Peyer's patch (tissue), 4 donors: ENCODE results near the gene ZBED5. TPM values are rescaled to one million over a fixed set of nuclear protein-coding genes. Genes with fewer than 3 reads are reported as not detected.
"Not testable (repeated sequence)": the region's sequence is repeated elsewhere in the genome, so short reads cannot be mapped to it uniquely, and the experiment has no call there.

Experiments
- DNase-seq, 3 donors: peaks; one replicate each; pipeline ENCODE4 v3.0.0-alpha.2; 2017 to 2019
- H3K27ac ChIP-seq, 4 donors: fragments of 200-600 bp; sonication (generic); one replicate each; pipeline ENCODE4 v1.5.1; 2016 to 2019
- H3K27me3 ChIP-seq, 2 donors: fragments of 200-600 bp; sonication (generic); one replicate each; pipeline ENCODE4 v1.5.1; 2019
- H3K36me3 ChIP-seq, 3 donors: fragments of 200-600 bp; sonication (generic); one replicate each; pipeline ENCODE4 v1.5.1; 2016 to 2019
- H3K4me1 ChIP-seq, 4 donors: fragments of 200-600 bp; sonication (generic); one replicate each; pipeline ENCODE4 v1.5.1; 2016 to 2019
- H3K4me3 ChIP-seq, 4 donors: fragments of 200-600 bp; sonication (generic); 1 replicate in 3 of 4; 2 replicates in 1 of 4; pipeline ENCODE4 v1.5.1; 2016 to 2019; ENCODE audit warnings: mild to moderate bottlenecking in 1 of 4
- H3K9me3 ChIP-seq, 4 donors: fragments of 200-600 bp; sonication (generic); one replicate each; pipeline ENCODE4 v1.5.1; 2016 to 2019; ENCODE audit warnings: mild to moderate bottlenecking in 1 of 4
- CTCF ChIP-seq, 6 experiments: fragments of 450-650 bp in 4 of 6; fragments of 200-600 bp in 2 of 6; sonication (generic) in 1 of 6; IDR thresholded peaks; one replicate each; pipeline ENCODE4 v1.5.1; 2017 to 2019; ENCODE audit warnings: antibody characterized with exemption in 6 of 6, mild to moderate bottlenecking in 3 of 6, moderate library complexity in 1 of 6
- POLR2A ChIP-seq, 2 donors: fragments of 450-650 bp; IDR thresholded peaks; one replicate each; pipeline ENCODE4 v1.5.1; 2017; ENCODE audit warnings: antibody characterized with exemption in 2 of 2, mild to moderate bottlenecking in 2 of 2, moderate library complexity in 2 of 2
- total RNA-seq, 4 donors: library from RNA; depleted of rRNA; stranded (reverse); fragments of >200 nt; gene quantifications; one replicate each; pipeline ENCODE4 v1.1.0, GENCODE V29; 2016

ZBED5 gene
- total RNA-seq, 4 donors from 2014 or later: 23.8 to 47.0 (median 31.9) TPM

- Histone ChIP-seq H3K27me3 (no peaks in the 10 kb centered on the region), H3K9me3 (no peaks in the 10 kb centered on the region), H3K4me3 (no peak overlapping the region), H3K36me3 (no peaks in the 10 kb centered on the region), H3K4me1 (no peaks in the 10 kb centered on the region), H3K27ac (no peak overlapping the region)
- TF ChIP-seq CTCF (IDR thresholded peaks at IDR 0.05): no peak
- TF ChIP-seq POLR2A (IDR thresholded peaks at IDR 0.05): no peak
- no peak for DNase-seq
Observed at GRCh38 chr11:10844796-10845195, 13.1 kb downstream of the ZBED5 start.

- DNase-seq: no peak
- H3K27me3 ChIP-seq: no peaks in the 10 kb centered on the region
- H3K9me3 ChIP-seq: no peaks in the 10 kb centered on the region
- no peaks in the 10 kb centered on the region for H3K36me3 ChIP-seq
- H3K4me3 ChIP-seq: no peak overlapping the region
- no peak for TF ChIP-seq CTCF (IDR thresholded peaks at IDR 0.05)
- TF ChIP-seq POLR2A (IDR thresholded peaks at IDR 0.05): no peak
- no peaks in the 10 kb centered on the region for H3K4me1 ChIP-seq
- no peak overlapping the region for H3K27ac ChIP-seq
Observed at GRCh38 chr11:10844356-10844755, 13.5 kb downstream of the ZBED5 start.

- DNase-seq: no peak
- H3K4me1 ChIP-seq: no peaks in the 10 kb centered on the region
Observed at GRCh38 chr11:10838881-10839280, 19.0 kb downstream of the ZBED5 start.

GRCh38 chr11:10838083-10838482 lies 19.8 kb downstream of the ZBED5 start:
- Histone ChIP-seq H3K4me1 (no peaks in the 10 kb centered on the region), H3K36me3 (no peaks in the 10 kb centered on the region), H3K4me3 (no peak overlapping the region), H3K27ac (no peak overlapping the region), H3K27me3 (no peaks in the 10 kb centered on the region), H3K9me3 (no peaks in the 10 kb centered on the region)
- DNase-seq: no peak
- TF ChIP-seq CTCF (IDR thresholded peaks at IDR 0.05) (no peak), POLR2A (IDR thresholded peaks at IDR 0.05) (no peak)

More at GRCh38 chr11:10838881-10839280, 19.0 kb downstream of the ZBED5 start:
- H3K9me3 ChIP-seq: no peaks in the 10 kb centered on the region
- H3K36me3 ChIP-seq: no peaks in the 10 kb centered on the region
- no peaks in the 10 kb centered on the region for H3K27me3 ChIP-seq
- H3K4me3 ChIP-seq: no peak overlapping the region
- TF ChIP-seq CTCF (IDR thresholded peaks at IDR 0.05) (no peak), POLR2A (IDR thresholded peaks at IDR 0.05) (no peak)
- H3K27ac ChIP-seq: no peak overlapping the region

GRCh38 chr11:10836884-10837283 lies 21.0 kb downstream of the ZBED5 start:
- H3K9me3 ChIP-seq, H3K4me3 ChIP-seq, H3K36me3 ChIP-seq, H3K27ac ChIP-seq, H3K4me1 ChIP-seq, H3K27me3 ChIP-seq, DNase-seq: not testable (repeated sequence)

GRCh38 chr11:10829139-10829538 lies 28.7 kb downstream of the ZBED5 start:
- no peak for DNase-seq
- H3K9me3 ChIP-seq: no peaks in the 10 kb centered on the region
- no peak overlapping the region for H3K27ac ChIP-seq
- H3K36me3 ChIP-seq: no peaks in the 10 kb centered on the region
- no peaks in the 10 kb centered on the region for H3K4me1 ChIP-seq
- no peaks in the 10 kb centered on the region for H3K27me3 ChIP-seq
- TF ChIP-seq CTCF (IDR thresholded peaks at IDR 0.05): no peak
- no peak for TF ChIP-seq POLR2A (IDR thresholded peaks at IDR 0.05)
- H3K4me3 ChIP-seq: no peak overlapping the region
